ENCODE measurements around the gene WFDC6.

- TF ChIP-seq FEZF1 (tag by site-specific recombination; IDR thresholded peaks at IDR 0.05) (no peak), CTCF (tag by site-specific recombination; IDR thresholded peaks at IDR 0.05) (no peak), ELK4 (IDR thresholded peaks at IDR 0.05; ENCODE audit: borderline replicate concordance, low read depth, low read length) (no peak), ZNF292 (tag by site-specific recombination; IDR thresholded peaks at IDR 0.05; ENCODE audit: borderline replicate concordance, low read depth) (no peak), ZBTB26 (tag by site-specific recombination; optimal IDR thresholded peaks at IDR 0.05) (no peak), ZBTB11 (tag by site-specific recombination; conservative IDR thresholded peaks at IDR 0.05; ENCODE audit: low read depth) (no peak), REST (tag by site-specific recombination; IDR thresholded peaks at IDR 0.05) (no peak), HOXD13 (CRISPR knock-in tag; IDR thresholded peaks at IDR 0.05; ENCODE audit: borderline replicate concordance) (no peak), YY1 (tag by site-specific recombination; IDR thresholded peaks at IDR 0.05) (no peak), TSHZ1 (tag by site-specific recombination; IDR thresholded peaks at IDR 0.05; ENCODE audit: borderline replicate concordance) (no peak), ZBTB1 (tag by site-specific recombination; IDR thresholded peaks at IDR 0.05) (no peak)
Measured at GRCh38 chr20:45578231-45578630, 38.9 kb upstream of the WFDC6 start.
